Hematopoietic multipotent progenitor cell treated with erythropoietin and hydrocortisone succinate and interleukin-3 and kit ligand, for 6 days (in vitro differentiated cells): Measurements from ENCODE around the gene VENTX.
A peak's percentile ranks its signal among the peaks of the same experiment; 100 is the strongest.

Experiments used
- DNase-seq: peaks from one replicate; pipeline ENCODE4 v3.0.0-alpha.2; 2015

VENTX gene

GRCh38 chr10:133238466-133238804 is 780 bp downstream of the VENTX start:
- no peak for DNase-seq

GRCh38 chr10:133239990-133240389 is 2.3 kb downstream of the VENTX start:
- DNase-seq, result no peak

DNA sequence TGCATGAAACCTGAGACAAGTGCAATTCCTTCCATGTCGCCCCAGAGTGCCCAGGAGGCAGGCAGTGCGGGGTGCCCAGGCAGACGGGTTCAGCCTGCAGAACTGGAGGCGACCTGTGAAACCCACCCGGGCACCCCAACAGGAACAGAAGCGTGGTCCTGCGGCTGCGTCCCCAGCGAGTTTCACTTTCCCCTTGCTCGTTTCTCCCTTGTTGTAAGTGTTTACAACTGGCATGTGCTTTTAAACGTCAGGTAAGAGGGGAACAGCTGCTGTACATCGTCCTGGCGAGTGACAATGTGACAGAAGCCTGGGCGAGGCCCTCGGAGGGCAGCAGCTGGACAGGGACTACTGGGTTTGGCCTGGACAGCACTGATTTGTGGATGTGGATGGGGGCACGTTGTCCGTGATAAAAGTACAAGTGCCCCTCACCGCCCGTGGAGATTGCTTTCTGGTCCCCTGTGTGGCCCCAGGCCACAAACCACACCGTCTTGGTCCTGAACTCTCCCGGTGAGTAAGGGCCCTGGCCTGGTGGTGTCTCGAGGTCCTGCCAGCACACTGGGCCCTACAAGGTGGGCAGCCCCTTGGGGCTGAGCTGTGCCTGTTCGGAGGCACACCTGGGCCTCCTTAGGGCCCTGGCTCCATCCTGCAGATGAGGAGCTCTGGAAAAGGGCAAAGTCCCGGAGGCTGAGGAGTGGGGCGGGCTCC is 4.0 kb downstream of the VENTX start:
- DNase-seq, result no peak

GRCh38 chr10:133242611-133243356 is 5.1 kb downstream of the VENTX start:
- no peak for DNase-seq

DNA sequence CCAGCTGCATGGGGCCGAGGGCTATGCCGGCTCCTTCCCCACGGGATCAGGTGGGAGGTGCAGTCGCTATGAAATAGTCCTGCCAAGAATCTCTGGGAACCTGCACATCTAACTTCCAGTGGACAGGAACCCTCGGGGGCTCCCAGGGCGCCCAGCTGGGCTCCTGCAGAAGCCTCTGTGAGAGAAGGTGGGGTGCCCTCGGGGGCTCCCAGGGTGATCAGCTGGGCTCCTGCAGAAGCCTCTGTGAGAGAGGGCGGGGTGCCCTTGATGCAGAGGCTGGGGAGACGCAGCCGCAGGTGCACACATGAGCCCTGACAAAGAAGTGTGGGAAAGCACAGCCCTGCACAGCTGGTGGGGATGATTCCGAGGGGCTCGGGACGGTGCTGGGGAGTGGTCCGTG is 5.9 kb downstream of the VENTX start:
- DNase-seq, result no peak

DNA sequence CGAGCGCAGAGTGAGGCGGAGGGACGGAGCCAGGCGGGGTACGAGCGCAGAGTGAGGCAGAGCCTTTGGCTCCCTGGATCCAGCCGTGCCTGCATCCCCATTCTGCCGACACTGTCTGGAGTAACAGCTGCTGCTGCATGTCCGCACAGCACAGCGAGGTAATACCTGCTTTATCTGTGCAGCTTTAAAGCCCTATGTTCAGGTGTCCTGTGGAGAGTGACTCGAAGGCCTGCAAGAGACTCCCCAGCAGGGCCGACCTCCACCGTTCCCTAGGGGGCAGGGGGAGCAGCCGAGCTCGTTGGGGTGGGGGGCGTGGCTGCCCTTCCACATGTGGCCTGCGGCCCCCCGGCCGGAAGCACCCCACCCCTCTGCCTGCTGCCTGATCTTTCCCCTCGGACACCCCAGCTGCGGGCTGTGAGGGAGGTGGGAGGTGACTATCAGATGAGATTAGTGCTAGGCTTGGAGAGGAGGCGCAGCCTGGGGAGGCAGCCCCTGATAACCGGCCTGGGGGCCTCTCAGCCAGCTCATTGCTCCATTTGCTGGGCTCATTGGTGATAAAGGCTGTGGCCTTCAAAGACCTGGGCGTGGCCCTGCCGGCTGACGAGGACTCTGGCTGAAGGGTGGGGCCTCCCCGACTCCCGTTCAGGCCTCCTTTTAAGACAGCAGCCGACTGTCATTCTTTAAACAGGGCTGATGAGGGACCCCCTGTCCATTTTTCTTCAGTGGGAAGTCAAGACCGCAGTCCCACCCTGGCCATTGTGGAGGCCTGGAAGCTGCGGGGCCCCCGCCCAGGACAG is 8.0 kb downstream of the VENTX start:
- DNase-seq, result peak; percentile 99

- no peak for DNase-seq
Observed at GRCh38 chr10:133246236-133246626, 8.6 kb downstream of the VENTX start.

DNA sequence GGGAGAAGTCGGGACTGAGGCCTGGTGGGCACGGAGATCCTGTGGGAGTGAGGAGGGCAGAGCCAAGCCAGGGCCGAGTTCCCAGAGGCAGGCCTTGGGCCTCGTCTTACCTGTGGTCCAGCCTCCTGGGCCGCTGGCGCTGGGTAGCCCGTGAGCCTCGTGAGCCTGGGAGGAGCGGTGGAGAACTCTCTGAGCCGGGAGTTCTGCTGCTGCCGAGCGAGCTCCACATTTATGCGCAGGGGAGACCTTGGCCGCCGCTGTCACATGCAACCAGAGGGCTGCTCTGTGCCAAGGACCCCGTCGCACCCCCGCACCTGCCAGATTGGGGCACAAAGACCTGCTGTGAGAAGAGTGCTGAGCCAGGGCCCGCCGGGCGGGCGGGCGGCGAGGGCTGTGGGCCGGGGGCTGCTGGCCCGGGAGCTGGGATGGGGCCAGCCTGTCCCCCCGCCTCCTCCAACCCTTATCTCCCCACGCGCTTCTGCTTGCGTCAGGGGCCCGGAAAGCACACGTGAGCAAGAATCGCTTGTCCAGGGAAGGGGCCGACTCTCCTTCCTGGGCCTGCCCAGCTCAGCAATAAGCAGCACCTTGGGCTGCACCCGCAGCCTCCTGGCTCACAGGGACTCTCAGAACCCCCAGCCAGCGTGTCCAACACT is 10.2 kb downstream of the VENTX start:
- no peak for DNase-seq

DNA sequence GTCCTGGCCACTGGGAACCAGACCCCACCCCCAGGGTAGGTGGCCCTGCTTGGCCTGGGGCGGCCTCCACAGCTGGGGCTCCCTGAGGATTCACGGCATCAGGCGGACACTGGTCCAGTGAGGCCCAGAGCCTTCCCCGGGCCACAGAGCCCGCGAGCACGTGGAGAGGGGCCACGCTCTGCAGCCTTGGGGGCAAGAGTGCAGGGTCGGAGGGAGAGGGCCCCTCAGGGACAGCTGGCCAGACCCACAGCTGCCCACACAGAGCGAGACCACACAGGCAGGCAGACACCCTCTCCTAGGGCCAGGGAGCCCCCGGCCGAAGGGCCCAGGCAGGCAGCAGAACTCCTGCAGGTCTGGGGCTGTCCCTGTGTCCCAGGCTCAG is 10.7 kb downstream of the VENTX start:
- no peak for DNase-seq

- no peak for DNase-seq
Observed at GRCh38 chr10:133249094-133249780, 11.6 kb downstream of the VENTX start.

- no peak for DNase-seq
Observed at GRCh38 chr10:133249975-133250754, 12.5 kb downstream of the VENTX start.

GRCh38 chr10:133251388-133252222 is 13.9 kb downstream of the VENTX start:
- DNase-seq, result peak; percentile 62

GRCh38 chr10:133252223-133252552 is 14.5 kb downstream of the VENTX start:
- DNase-seq, result no peak

DNA sequence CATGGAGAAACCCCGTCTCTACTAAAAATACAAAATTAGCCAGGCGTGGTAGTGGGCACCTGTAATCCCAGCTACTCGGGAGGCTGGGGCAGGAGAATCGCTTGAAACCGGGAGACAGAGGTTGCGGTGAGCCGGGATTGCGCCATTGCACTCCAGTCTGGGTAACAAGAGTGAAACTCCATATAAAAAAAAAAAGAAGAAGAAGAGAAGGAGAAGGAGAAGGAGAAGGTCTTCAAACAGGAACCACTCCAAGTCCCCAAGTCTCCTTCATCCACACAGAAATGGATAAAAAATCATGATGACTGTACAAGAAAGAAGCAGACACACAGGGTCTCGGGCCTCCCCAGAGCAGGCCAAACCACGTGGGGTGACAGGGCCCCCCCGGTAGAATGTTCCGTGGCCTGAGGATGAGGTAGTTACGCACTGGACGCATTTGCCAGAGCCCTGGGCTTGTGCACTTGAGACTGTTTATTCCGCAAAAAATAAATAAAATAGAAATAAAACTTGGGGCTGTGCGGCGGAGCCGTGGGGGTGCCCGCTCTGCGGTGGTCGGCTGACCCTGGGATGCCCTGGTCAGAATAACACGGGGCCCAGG is 15.8 kb downstream of the VENTX start:
- no peak for DNase-seq

DNA sequence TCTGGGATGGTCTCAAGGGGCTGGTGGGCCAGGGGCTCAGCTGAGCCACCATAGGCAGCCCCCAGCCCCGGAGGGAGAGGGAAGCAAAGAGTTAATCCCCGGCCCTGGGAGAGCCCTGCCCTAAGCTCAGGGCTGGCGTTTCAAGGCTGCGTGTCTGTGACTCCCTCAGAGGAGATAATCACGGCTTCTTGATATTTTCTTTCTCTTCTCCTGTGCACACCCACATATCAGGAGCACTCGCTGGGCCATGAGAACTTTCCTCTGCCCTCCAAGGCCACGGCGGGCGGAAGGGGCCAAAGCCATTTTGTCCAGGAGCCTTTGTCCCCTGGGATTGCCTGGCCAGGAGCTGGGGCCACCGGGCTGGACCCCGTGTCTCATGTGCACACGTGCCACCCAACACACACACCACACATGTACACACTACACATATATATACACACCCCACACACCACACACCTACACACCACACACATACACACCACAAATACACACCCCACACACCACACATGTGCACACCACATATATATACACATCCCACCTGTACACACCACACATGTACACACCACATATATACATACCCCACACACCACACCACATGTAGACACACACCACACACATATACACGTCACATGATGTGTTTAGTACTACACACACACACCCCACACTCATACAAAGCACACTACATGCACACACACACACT is 16.9 kb downstream of the VENTX start:
- DNase-seq, result peak; percentile 40

DNA sequence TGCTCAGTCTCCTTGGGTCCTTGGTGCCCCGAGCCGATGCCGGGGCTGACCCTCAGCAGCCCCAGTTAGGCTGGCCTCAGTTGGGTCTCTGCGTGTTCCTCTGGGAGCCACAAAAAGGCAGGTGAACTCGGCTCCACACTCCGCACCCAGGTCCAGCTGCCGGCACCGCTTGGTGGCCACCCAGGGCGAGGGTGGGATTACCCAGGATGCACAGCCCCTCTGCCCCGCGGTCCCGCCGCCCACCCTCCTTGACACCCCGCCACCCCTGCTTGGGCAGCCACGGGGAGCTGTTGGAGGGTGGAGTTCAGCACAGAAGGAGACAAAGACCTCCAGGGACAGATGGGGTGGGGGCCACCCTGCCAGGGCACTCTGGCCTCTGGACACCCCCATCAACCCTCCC is 17.7 kb downstream of the VENTX start:
- no peak for DNase-seq

DNA sequence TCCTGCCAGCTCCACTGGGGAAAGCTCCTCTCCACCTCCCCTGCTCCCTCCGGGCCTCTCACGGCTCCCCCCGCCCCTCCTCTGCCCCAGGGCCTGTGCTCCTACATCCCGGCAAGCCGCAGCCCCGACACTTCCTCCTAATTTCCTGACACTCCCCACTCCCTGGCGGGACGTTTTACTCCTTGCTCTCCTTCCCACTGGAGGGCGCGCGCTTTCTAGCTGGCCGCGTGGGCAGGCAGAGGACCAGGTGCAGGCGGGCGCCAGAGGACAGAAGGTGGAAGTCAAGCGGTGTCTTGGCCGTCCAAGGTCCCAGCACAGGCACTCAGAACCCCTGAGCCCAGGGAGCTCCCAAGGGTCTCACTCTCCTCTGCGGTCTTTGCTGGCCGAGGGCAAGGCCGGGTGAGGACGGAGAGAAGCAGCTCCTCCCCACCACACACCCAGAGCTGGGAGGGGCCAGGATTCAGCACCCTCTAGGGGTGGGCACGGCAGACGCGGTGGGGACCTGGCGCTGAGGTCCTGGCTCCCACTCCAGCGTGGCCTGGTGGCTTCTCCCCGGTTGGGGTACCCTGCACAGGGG is 19.9 kb downstream of the VENTX start:
- DNase-seq, result peak; percentile 71

GRCh38 chr10:133258066-133258817 is 20.6 kb downstream of the VENTX start:
- DNase-seq, result peak; percentile 66
